Pancreas (tissue), 10 donors: ENCODE results near the gene PACSIN1. TPM values are rescaled to one million over a fixed set of nuclear protein-coding genes. Genes with fewer than 3 reads are reported as not detected.

Experiments
- ATAC-seq, 4 donors: fragments of 200-7000 bp; cut with Tn5 transposase; one replicate each; pipeline versions ENCODE4 v1.8.0 to v1.9.1; 2020; ENCODE audit warnings: mild to moderate bottlenecking in 4 of 4, moderate library complexity in 4 of 4
- DNase-seq, 6 donors: peaks; one replicate each; pipeline ENCODE4 v3.0.0-alpha.2; 2020
- FAIRE-seq: peaks from 2 replicates; lab custom pipeline; 2012; peaks lifted over from hg19 to GRCh38; lab: Jason Lieb, UNC
- H3K27ac ChIP-seq, 4 donors: fragments of 200-600 bp; sonication (generic); 1 replicate in 3 of 4; 2 replicates in 1 of 4; pipeline versions ENCODE4 v1.5.0 to v1.8.0; 2020
- H3K27me3 ChIP-seq, 4 donors: fragments of 200-600 bp; one replicate each; pipeline ENCODE4 v1.8.0; 2021
- H3K36me3 ChIP-seq, 3 donors: fragments of 200-600 bp; sonication (generic) in 1 of 3; one replicate each; pipeline versions ENCODE4 v1.5.0 to v1.8.0; 2020 to 2021
- H3K4me1 ChIP-seq, 3 donors: fragments of 200-600 bp; one replicate each; pipeline ENCODE4 v1.8.0; 2021
- H3K4me3 ChIP-seq, 4 donors: fragments of 200-600 bp; sonication (generic) in 2 of 4; one replicate each; pipeline versions ENCODE4 v1.5.0 to v1.8.0; 2020 to 2021
- H3K9me3 ChIP-seq, 4 donors: fragments of 200-600 bp; one replicate each; pipeline ENCODE4 v1.8.0; 2021
- WGBS, 2 donors: extraction: QIAGEN DNeasy Blood & Tissue Kit; methylation state at CpG; one replicate each; pipeline ENCODE4 v1.1.7; 2013; 5-methylcytosine and 5-hydroxymethylcytosine counted together
- intact Hi-C, 3 donors: fragments of 100-400 bp; cut with DNase I; formaldehyde crosslinking; loops; one replicate each; pipeline versions ENCODE4 v1.11.1 to v1.14.2; 2022
- polyA plus RNA-seq, 2 donors: library from polyadenylated mRNA; stranded (reverse); fragments of 200-250 nt; gene quantifications; one replicate each; pipeline ENCODE4 v1.2.3, GENCODE V29; 2013
- total RNA-seq, 6 donors: library from RNA; stranded (reverse); fragmentation: NEBNext Ultra II Directional in 4 of 6; extraction: Animal tissue kit (Norgen Biotek cat#: 25700) in 4 of 6; gene quantifications; one replicate each; pipeline versions ENCODE4 v1.2.1 to v1.2.4, GENCODE V29; 2021 to 2023
- TF ChIP-seq, protein P1 (sequence below), 4 donors: fragments of 200-600 bp; sonication (generic) in 3 of 4; IDR thresholded peaks; one replicate each; pipeline versions ENCODE4 v1.5.0 to v1.8.0; 2021; ENCODE audit warnings: antibody characterized with exemption in 4 of 4
- donor health status: healthy with polysubstance abuse.
- donor health status: DM: no; HTN: no; CAD: no; lungs with moderate emphysema.
- donor health status: DM: no; HTN: no; CAD: no.
- donor health status: control.
- donor health status: control.
- donor health status: Bipolar disorder and iron deficiency.
- donor health status: DM: yes; HTN: yes; CAD: no.
- donor health status: DM: no; HTN: no; CAD: no.
- donor health status: DM: no; HTN: no; CAD: no.
- donor health status: DM: yes; HTN: yes; CAD: no.

PACSIN1 gene
- total and polyA plus RNA-seq, 8 donors = 0.25 to 2.0 (median 0.71) TPM

- Histone ChIP-seq H3K27ac (peak overlapping the region in 1 of 4 donors; percentile 81), H3K27me3 (no peaks in the 10 kb centered on the region), H3K36me3 (peaks cover 0 to 48% (median 41%) of the 10 kb centered on the region in 3 donors), H3K4me3 (peak overlapping the region in 3 of 4 donors; percentile 70 to 79 (median 71)), H3K4me1 (peaks cover 5 to 8% (median 6%) of the 10 kb centered on the region in 3 donors), H3K9me3 (no peaks in the 10 kb centered on the region)
- WGBS, 2 donors = 57 to 68% methylated on average over 19 of the region's 19 CpGs
- ATAC-seq (no peak), FAIRE-seq (no peak), DNase-seq (no peak)
- intact Hi-C loops = no loop called here
- TF ChIP-seq, protein P1, sequence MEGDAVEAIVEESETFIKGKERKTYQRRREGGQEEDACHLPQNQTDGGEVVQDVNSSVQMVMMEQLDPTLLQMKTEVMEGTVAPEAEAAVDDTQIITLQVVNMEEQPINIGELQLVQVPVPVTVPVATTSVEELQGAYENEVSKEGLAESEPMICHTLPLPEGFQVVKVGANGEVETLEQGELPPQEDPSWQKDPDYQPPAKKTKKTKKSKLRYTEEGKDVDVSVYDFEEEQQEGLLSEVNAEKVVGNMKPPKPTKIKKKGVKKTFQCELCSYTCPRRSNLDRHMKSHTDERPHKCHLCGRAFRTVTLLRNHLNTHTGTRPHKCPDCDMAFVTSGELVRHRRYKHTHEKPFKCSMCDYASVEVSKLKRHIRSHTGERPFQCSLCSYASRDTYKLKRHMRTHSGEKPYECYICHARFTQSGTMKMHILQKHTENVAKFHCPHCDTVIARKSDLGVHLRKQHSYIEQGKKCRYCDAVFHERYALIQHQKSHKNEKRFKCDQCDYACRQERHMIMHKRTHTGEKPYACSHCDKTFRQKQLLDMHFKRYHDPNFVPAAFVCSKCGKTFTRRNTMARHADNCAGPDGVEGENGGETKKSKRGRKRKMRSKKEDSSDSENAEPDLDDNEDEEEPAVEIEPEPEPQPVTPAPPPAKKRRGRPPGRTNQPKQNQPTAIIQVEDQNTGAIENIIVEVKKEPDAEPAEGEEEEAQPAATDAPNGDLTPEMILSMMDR (IDR thresholded peaks at IDR 0.05) = no peak
Measured at GRCh38 chr6:34424200-34425131, 41.4 kb upstream of the PACSIN1 start.

DNA sequence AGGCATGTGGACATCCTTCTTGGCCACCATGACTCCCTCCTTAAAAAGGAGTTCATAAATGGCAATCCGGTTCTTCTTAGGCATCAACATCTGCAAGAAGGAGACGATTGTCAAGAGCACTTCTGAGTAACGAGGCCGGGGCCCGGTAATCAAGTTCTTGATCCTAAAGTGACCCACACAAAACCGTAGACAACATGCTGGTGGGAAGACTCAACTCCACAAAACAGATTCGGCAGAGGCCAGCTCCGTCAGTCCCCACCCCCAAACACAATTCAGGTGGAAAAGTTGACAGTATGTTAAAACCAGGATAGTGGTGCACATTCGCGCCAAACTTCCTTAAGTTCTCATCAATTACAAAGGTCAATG is 40.8 kb upstream of the PACSIN1 start:
- ATAC-seq (peak in 2 of 4 donors; percentile 6 to 7), DNase-seq (no peak), FAIRE-seq (no peak)
- 1% methylated on average over 10 of the region's 10 CpGs for WGBS, 2 donors
- intact Hi-C loops = no loop called here
- Histone ChIP-seq H3K4me1 (peaks cover 5 to 8% (median 6%) of the 10 kb centered on the region in 3 donors), H3K27ac (peak overlapping the region; percentile 58 to 82 (median 70)), H3K4me3 (peak overlapping the region; percentile 57 to 79 (median 70)), H3K27me3 (no peaks in the 10 kb centered on the region), H3K9me3 (no peaks in the 10 kb centered on the region), H3K36me3 (peaks cover 0 to 41% (median 34%) of the 10 kb centered on the region in 3 donors)
- TF ChIP-seq, protein P1 (IDR thresholded peaks at IDR 0.05) = no peak

GRCh38 chr6:34425498-34426410 is 40.1 kb upstream of the PACSIN1 start, which contains the start of gene RPS10:
TSS of gene RPS10 (minus strand) at chr6:34426069. CDS start at chr6:34425221, 848 bp downstream.
- no peaks in the 10 kb centered on the region for H3K27me3 ChIP-seq
- FAIRE-seq (no peak), ATAC-seq (peak; percentile 99 to 100 (median 99)), DNase-seq (peak; percentile 90 to 97 (median 92))
- H3K27ac ChIP-seq = peak within 1 kb of the TSS; percentile 58 to 82 (median 70)
- H3K4me3 ChIP-seq = peak within 1 kb of the TSS; percentile 57 to 79 (median 70)
- WGBS, 2 donors = 1% methylated on average over 52 to 58 of the region's 58 CpGs
- TF ChIP-seq, protein P1 (IDR thresholded peaks at IDR 0.05) = no peak
- peaks cover 0 to 35% (median 28%) of the 10 kb centered on the region in 3 donors for H3K36me3 ChIP-seq
- H3K9me3 ChIP-seq = no peaks in the 10 kb centered on the region
- intact Hi-C loops = no loop called here
- peaks cover 5 to 8% (median 6%) of the 10 kb centered on the region in 3 donors for H3K4me1 ChIP-seq

- Histone ChIP-seq H3K4me1 (no peaks in the 10 kb centered on the region), H3K27ac (no peak overlapping the region), H3K9me3 (no peaks in the 10 kb centered on the region), H3K27me3 (no peaks in the 10 kb centered on the region), H3K4me3 (no peak overlapping the region), H3K36me3 (no peaks in the 10 kb centered on the region)
- intact Hi-C loops = no loop called here
- WGBS, 2 donors = 60 to 62% methylated on average over 5 of the region's 5 CpGs
- no peak for ATAC-seq
- no peak for FAIRE-seq
- TF ChIP-seq, protein P1 (IDR thresholded peaks at IDR 0.05) = no peak
- DNase-seq = no peak
Measured at GRCh38 chr6:34435916-34436315, 30.0 kb upstream of the PACSIN1 start.
